ENCODE results near the gene OXA1L. TPM values are rescaled to one million over a fixed set of nuclear protein-coding genes. Genes with fewer than 3 reads are reported as not detected.
A peak's percentile ranks its signal among the peaks of the same experiment; 100 is the strongest.

The OXA1L gene
- total and polyA plus RNA-seq, 2 of the 13 experiments (the other 11 are each of a cell fraction or from before 2014, with no cell fraction given): 230 to 589 TPM

- TF ChIP-seq SYNCRIP (IDR thresholded peaks at IDR 0.05; ENCODE audit: insufficient read depth, low read depth, low read length) (no peak), TMF1 (CRISPR knock-in tag; IDR thresholded peaks at IDR 0.05; ENCODE audit: low read depth) (peak; percentile 43; the same call in 1 of the 2 replicates), ERF (CRISPR knock-in tag; IDR thresholded peaks at IDR 0.05) (peak; percentile 97), SUZ12 (IDR thresholded peaks at IDR 0.05; ENCODE audit: low read depth, low read length) (no peak), ZNF354B (CRISPR knock-in tag; IDR thresholded peaks at IDR 0.05) (0 out of 2 replicates have a peak, but pooled peaks have one; percentile 19), E2F1 (CRISPR knock-in tag; IDR thresholded peaks at IDR 0.05) (peak; percentile 90), RCOR2 (CRISPR knock-in tag; IDR thresholded peaks at IDR 0.05) (peak; percentile 78), ELF1 (CRISPR knock-in tag; IDR thresholded peaks at IDR 0.05) (peak; percentile 98), SOX6 (IDR thresholded peaks at IDR 0.05) (no peak), SOX6 (CRISPR knock-in tag; IDR thresholded peaks at IDR 0.05) (peak; percentile 86), ZNF773 (CRISPR knock-in tag; IDR thresholded peaks at IDR 0.05; ENCODE audit: borderline replicate concordance) (peak; percentile 91), PRDM15 (CRISPR knock-in tag; IDR thresholded peaks at IDR 0.05) (no peak; the same call in 1 of the 2 replicates), RORA (CRISPR knock-in tag; IDR thresholded peaks at IDR 0.05) (peak; percentile 87; the same call in 1 of the 2 replicates), THAP7 (CRISPR knock-in tag; IDR thresholded peaks at IDR 0.05) (peak; percentile 93; the same call in 1 of the 2 replicates), AHR (CRISPR knock-in tag; IDR thresholded peaks at IDR 0.05) (peak; percentile 96), IKZF4 (CRISPR knock-in tag; IDR thresholded peaks at IDR 0.05; ENCODE audit: borderline replicate concordance, low read depth, not compliant biosample characterization) (peak; percentile 81), ZNF598 (CRISPR knock-in tag; IDR thresholded peaks at IDR 0.05; ENCODE audit: borderline replicate concordance) (peak; percentile 99), RBFOX2 (IDR thresholded peaks at IDR 0.05; ENCODE audit: low read depth, low read length) (peak; percentile 92), ZNF780A (CRISPR knock-in tag; IDR thresholded peaks at IDR 0.05) (peak; percentile 90), MYC (CRISPR knock-in tag; IDR thresholded peaks at IDR 0.05; ENCODE audit: borderline replicate concordance) (peak; percentile 89; the same call in 1 of the 2 replicates), MAFK (conservative IDR thresholded peaks at IDR 0.05 in 1 of 2, IDR thresholded peaks at IDR 0.05 in 1 of 2; ENCODE audit: low read length in 2 of 2) (no peak), NR0B2 (CRISPR knock-in tag; IDR thresholded peaks at IDR 0.05) (peak; percentile 96), CREB3 (CRISPR knock-in tag; IDR thresholded peaks at IDR 0.05) (peak; percentile 89; the same call in 1 of the 2 replicates)
Measured at GRCh38 chr14:22766457-22767322, at the start of gene OXA1L (continued).

Data from HepG2 (cell line).